DND-41 (cell line): Measurements from ENCODE around the gene DOC2B.
"Not testable (repeated sequence)": the region's sequence is repeated elsewhere in the genome, so short reads cannot be mapped to it uniquely, and the experiment has no call there.

Experiments used
- ATAC-seq: fragments of 200-7000 bp; cut with Tn5 transposase; 3 replicates; pipeline ENCODE4 v1.9.1; 2021; ENCODE audit warnings: low read depth; ENCODE audit not compliant: insufficient read depth
- DNase-seq: peaks from one replicate; pipeline ENCODE4 v3.0.0-alpha.2; 2020
- H2AFZ ChIP-seq: 2 replicates; pipeline ENCODE4 v1.6.0; 2012; ENCODE audit warnings: low read depth, low read length
- H3K27ac ChIP-seq: 2 replicates; pipeline ENCODE4 v1.5.1; 2012; ENCODE audit warnings: low read length, inconsistent platforms
- H3K27me3 ChIP-seq: fragments of 200-600 bp; sonication (generic); 2 replicates; pipeline ENCODE4 v1.6.0; 2012; ENCODE audit warnings: low read length, mild to moderate bottlenecking, inconsistent platforms; ENCODE audit not compliant: insufficient read depth, poor library complexity
- H3K36me3 ChIP-seq: 2 replicates; pipeline ENCODE4 v1.5.1; 2012; ENCODE audit warnings: low read length, inconsistent platforms; ENCODE audit not compliant: insufficient read depth
- H3K4me1 ChIP-seq: 2 replicates; pipeline ENCODE4 v1.5.1; 2012; ENCODE audit warnings: mild to moderate bottlenecking, low read length; ENCODE audit not compliant: insufficient read depth
- H3K4me2 ChIP-seq: 2 replicates; pipeline ENCODE4 v1.6.0; 2012; ENCODE audit warnings: mild to moderate bottlenecking, moderate library complexity, low read length, inconsistent platforms; ENCODE audit not compliant: insufficient read depth
- H3K4me3 ChIP-seq, 2 experiments: fragments of 200-600 bp in 1 of 2; shearing (Covaris generic) in 1 of 2; 2 replicates each; pipeline ENCODE4 v1.5.1; 2012 to 2016; ENCODE audit warnings: inconsistent platforms in 2 of 2, low read length in 2 of 2, mild to moderate bottlenecking in 2 of 2, low read depth in 1 of 2, moderate library complexity in 1 of 2
- H3K79me2 ChIP-seq: 2 replicates; pipeline ENCODE4 v1.6.0; 2012; ENCODE audit warnings: low read length, inconsistent platforms; ENCODE audit not compliant: insufficient read depth
- H3K9ac ChIP-seq: 2 replicates; pipeline ENCODE4 v1.6.0; 2012; ENCODE audit warnings: low read depth, mild to moderate bottlenecking, inconsistent platforms, low read length, moderate library complexity
- H3K9me3 ChIP-seq: 2 replicates; pipeline ENCODE4 v1.5.1; 2012; ENCODE audit warnings: low read length, moderate library complexity, mild to moderate bottlenecking, inconsistent platforms; ENCODE audit not compliant: insufficient read depth, severe bottlenecking
- H4K20me1 ChIP-seq: 2 replicates; pipeline ENCODE4 v1.6.0; 2012; ENCODE audit warnings: low read length; ENCODE audit not compliant: insufficient read depth
- EZH2 ChIP-seq: IDR thresholded peaks from 3 replicates; pipeline ENCODE4 v1.6.1; 2012; ENCODE audit warnings: borderline replicate concordance, low read depth, mild to moderate bottlenecking, moderate library complexity, low read length, inconsistent platforms; ENCODE audit not compliant: severe bottlenecking
- TF ChIP-seq, protein P1 (sequence below): IDR thresholded peaks from 2 replicates; pipeline ENCODE4 v1.5.1; 2012; ENCODE audit warnings: borderline replicate concordance, low read length, moderate library complexity, mild to moderate bottlenecking; ENCODE audit not compliant: poor library complexity, severe bottlenecking; ENCODE audit errors: extremely low read depth

The DOC2B gene

DNA sequence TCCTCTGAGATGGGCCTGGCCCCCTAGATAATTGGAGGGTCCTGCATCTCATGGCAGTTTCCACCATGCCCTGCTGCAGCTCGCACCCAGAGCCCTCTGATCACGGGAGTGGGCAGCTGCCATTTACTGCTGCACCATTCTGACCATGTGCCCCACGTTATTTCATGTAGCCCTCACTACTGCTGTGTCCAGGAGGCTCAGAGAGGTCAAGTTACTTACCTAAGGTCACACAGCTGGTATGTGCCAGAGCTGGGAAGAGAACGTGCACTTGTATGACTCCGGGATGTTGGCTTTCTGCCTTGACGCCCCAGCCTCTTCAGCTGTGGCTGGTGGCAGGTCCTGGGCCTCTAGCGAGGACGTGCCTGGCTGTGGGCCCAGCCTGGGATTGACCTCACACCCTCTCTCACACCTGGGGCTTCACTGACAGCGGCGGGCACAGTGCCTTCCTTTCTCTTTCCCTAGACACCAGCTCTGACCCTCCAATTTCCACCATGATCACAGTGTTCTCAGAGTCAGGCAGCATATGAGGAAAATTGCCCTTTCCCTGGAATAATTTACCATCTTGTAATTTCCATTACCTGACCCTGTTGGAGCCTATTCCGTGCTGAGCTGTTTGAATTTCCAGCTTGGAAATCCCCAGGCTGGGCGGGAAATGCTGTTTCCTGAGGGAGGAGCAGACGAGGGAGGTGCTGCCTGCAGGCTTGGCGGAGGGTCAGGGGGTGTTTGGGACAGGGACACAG is 18.5 kb upstream of the DOC2B start:
- no peak overlapping the region for H3K27ac ChIP-seq
- no peak overlapping the region for H3K9ac ChIP-seq
- H3K4me2 ChIP-seq, result no peak overlapping the region
- no peaks in the 10 kb centered on the region for H3K4me1 ChIP-seq
- H3K36me3 ChIP-seq, result no peaks in the 10 kb centered on the region
- H3K4me3 ChIP-seq, result no peak overlapping the region
- DNase-seq, result no peak
- H3K27me3 ChIP-seq, result no peaks in the 10 kb centered on the region
- no peak for ATAC-seq
- H3K9me3 ChIP-seq, result no peaks in the 10 kb centered on the region
- no peaks in the 10 kb centered on the region for H3K79me2 ChIP-seq
- no peaks in the 10 kb centered on the region for H4K20me1 ChIP-seq
- TF ChIP-seq, protein P1, sequence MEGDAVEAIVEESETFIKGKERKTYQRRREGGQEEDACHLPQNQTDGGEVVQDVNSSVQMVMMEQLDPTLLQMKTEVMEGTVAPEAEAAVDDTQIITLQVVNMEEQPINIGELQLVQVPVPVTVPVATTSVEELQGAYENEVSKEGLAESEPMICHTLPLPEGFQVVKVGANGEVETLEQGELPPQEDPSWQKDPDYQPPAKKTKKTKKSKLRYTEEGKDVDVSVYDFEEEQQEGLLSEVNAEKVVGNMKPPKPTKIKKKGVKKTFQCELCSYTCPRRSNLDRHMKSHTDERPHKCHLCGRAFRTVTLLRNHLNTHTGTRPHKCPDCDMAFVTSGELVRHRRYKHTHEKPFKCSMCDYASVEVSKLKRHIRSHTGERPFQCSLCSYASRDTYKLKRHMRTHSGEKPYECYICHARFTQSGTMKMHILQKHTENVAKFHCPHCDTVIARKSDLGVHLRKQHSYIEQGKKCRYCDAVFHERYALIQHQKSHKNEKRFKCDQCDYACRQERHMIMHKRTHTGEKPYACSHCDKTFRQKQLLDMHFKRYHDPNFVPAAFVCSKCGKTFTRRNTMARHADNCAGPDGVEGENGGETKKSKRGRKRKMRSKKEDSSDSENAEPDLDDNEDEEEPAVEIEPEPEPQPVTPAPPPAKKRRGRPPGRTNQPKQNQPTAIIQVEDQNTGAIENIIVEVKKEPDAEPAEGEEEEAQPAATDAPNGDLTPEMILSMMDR, result no peak
- TF ChIP-seq EZH2, result no peak
- H2AFZ ChIP-seq, result no peak overlapping the region

DNA sequence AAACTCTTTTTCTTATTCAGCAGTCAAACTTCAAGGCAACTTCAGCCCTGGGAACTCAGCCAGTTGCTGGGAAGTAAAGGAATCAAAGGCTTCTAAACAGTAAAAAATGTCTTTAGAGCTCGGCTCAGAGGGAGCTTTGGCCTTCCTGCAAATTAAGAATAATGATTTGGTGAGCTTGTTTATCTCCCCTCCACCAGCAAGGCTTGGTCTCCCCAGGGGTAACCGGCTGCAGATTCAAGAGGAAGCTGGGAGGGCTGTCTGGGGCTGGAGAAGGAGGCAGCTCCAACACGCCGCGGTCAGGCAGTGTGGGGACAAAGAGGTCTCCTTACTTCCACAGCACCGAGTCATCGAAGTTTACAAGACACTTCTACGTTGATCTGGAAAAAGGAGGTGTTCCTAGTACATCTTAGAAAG is 17.7 kb upstream of the DOC2B start:
- no peak overlapping the region for H3K4me3 ChIP-seq
- DNase-seq (no peak), ATAC-seq (no peak)
- no peaks in the 10 kb centered on the region for H4K20me1 ChIP-seq
- no peaks in the 10 kb centered on the region for H3K4me1 ChIP-seq
- no peaks in the 10 kb centered on the region for H3K27me3 ChIP-seq
- H3K79me2 ChIP-seq, result no peaks in the 10 kb centered on the region
- TF ChIP-seq EZH2, result no peak
- TF ChIP-seq, protein P1, result no peak
- no peak overlapping the region for H3K4me2 ChIP-seq
- no peak overlapping the region for H3K27ac ChIP-seq
- H2AFZ ChIP-seq, result no peak overlapping the region
- H3K36me3 ChIP-seq, result no peaks in the 10 kb centered on the region
- H3K9me3 ChIP-seq, result no peaks in the 10 kb centered on the region
- no peak overlapping the region for H3K9ac ChIP-seq

DNA sequence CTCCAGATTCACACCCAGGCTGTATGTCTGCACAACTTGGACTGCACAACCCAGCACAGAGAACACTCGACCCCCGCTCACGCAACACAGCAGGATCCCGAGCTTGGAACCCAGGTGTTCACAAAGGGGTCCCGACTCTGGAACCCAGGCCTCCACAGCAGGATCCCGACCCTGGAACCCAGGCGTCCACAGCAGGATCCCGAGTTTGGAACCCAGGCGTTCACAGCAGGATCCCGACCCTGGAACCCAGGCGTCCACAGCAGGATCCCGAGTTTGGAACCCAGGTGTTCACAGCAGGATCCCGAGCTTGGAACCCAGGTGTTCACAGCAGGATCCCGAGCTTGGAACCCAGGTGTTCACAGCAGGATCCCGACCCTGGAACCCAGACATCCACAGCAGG is 16.8 kb upstream of the DOC2B start:
- H3K27ac ChIP-seq, H3K27me3 ChIP-seq, H3K79me2 ChIP-seq, H3K36me3 ChIP-seq, H3K9me3 ChIP-seq, H3K9ac ChIP-seq, H3K4me2 ChIP-seq, H4K20me1 ChIP-seq, H3K4me3 ChIP-seq, ATAC-seq, DNase-seq, H3K4me1 ChIP-seq, H2AFZ ChIP-seq: not testable (repeated sequence)

DNA sequence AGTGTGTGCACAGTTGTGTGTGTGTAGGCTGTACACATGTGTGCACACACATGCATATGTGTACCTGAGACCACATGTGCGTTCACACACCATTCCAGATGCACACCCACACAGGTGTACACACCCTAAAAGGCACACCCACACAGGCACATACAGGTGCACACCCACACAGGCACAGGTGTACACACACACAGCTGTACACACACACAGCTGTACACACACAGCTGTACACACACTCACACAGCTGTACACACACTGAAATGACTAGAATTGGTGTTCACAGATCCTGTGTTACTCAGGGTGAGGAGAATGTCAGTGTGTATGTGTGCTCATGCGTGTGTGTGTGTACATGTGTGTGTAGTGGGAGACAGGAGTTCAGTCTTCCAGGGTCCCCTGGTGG is 15.9 kb upstream of the DOC2B start:
- Histone ChIP-seq H4K20me1 (no peaks in the 10 kb centered on the region), H3K4me1 (no peaks in the 10 kb centered on the region), H3K9ac (no peak overlapping the region), H3K36me3 (no peaks in the 10 kb centered on the region), H3K4me2 (no peak overlapping the region), H3K27me3 (no peaks in the 10 kb centered on the region), H3K4me3 (no peak overlapping the region), H3K9me3 (peaks cover 3% of the 10 kb centered on the region), H3K27ac (no peak overlapping the region), H2AFZ (no peak overlapping the region), H3K79me2 (no peaks in the 10 kb centered on the region)
- no peak for DNase-seq
- TF ChIP-seq EZH2, result no peak
- TF ChIP-seq, protein P1, result no peak
- ATAC-seq, result no peak
